Activated CD4-positive, alpha-beta memory T cell treated with anti-CD3 and anti-CD28 coated beads for 36 hours (primary cell): ENCODE results near the gene PSORS1C1. TPM values are rescaled to one million over a fixed set of nuclear protein-coding genes. Genes with fewer than 3 reads are reported as not detected.

Source experiments
- CTCF ChIA-PET: fragments of 350-600 bp; sonication (Branson Sonifier 250); formaldehyde crosslinking; loops from one replicate; lab custom pipeline; 2021; ENCODE audit warnings: antibody characterized with exemption, inconsistent platforms; lab: Charles Lee
- POLR2A ChIA-PET: fragments of 350-600 bp; sonication (Branson Sonifier 250); formaldehyde crosslinking; loops from one replicate; lab custom pipeline; 2021; ENCODE audit warnings: antibody characterized with exemption; lab: Charles Lee
- DNase-seq: peaks from one replicate; pipeline ENCODE4 v3.0.0-alpha.2; 2020
- H3K27ac Mint-ChIP-seq: one replicate; pipeline ENCODE4 v1.8.0; 2021; ENCODE audit warnings: mixed read lengths
- H3K27me3 Mint-ChIP-seq: one replicate; pipeline ENCODE4 v1.8.0; 2021; ENCODE audit warnings: mixed read lengths
- H3K36me3 Mint-ChIP-seq: one replicate; pipeline ENCODE4 v1.8.0; 2021; ENCODE audit warnings: mixed read lengths
- H3K4me1 Mint-ChIP-seq: one replicate; pipeline ENCODE4 v1.8.0; 2021; ENCODE audit warnings: low read depth, mixed read lengths
- H3K4me3 Mint-ChIP-seq: one replicate; pipeline ENCODE4 v1.8.0; 2021; ENCODE audit warnings: mild to moderate bottlenecking, mixed read lengths
- H3K9me3 Mint-ChIP-seq: one replicate; pipeline ENCODE4 v1.8.0; 2021; ENCODE audit warnings: mixed read lengths
- intact Hi-C: fragments of 100-400 bp; cut with micrococcal nuclease; formaldehyde crosslinking; loops from one replicate; pipeline ENCODE4 v1.15.1; 2023
- total RNA-seq, 2 experiments: library from RNA; stranded (reverse); gene quantifications; one replicate each; pipeline ENCODE4 v1.2.3, GENCODE V29; 2021

The PSORS1C1 gene
- total RNA-seq, 2 experiments from 2014 or later, result not detected

DNA sequence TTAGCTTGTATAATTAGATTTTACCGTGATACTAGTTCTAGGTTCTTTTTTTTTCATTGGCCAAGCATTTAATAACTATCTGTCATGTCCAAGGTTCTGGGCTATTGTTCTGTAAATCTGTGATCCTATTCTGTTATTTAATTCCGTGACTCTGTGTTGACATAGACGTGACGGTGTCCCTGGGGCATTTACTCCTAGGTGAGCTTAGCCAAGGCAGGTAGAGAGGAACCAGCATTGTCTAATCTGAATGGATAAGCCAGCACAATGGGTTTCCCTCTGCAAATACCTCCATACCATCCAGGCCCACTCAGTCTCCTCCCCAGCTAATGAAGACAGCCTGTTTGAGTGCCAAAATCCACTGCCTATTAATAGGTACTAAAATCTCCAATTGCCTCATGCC is 14.5 kb downstream of the PSORS1C1 start:
- ChIA-PET POLR2A (no interaction called here), CTCF (interaction anchor here (0.8 to 3.1 kb wide), 20 partner anchors 8 to 425 kb away, joined by 3 to 16 read pairs (median 5); partner anchors contain the start of genes PSORS1C2, TCF19 and VARS2)
- DNase-seq, result no peak
- Mint-ChIP-seq H3K36me3 (no peaks in the 10 kb centered on the region), H3K27ac (no peak overlapping the region), H3K27me3 (peaks cover 2% of the 10 kb centered on the region), H3K4me3 (no peak overlapping the region), H3K9me3 (no peaks in the 10 kb centered on the region), H3K4me1 (peaks cover 2% of the 10 kb centered on the region)
- intact Hi-C loops, result no loop called here

- Mint-ChIP-seq H3K27me3 (peaks cover 2% of the 10 kb centered on the region), H3K27ac (no peak overlapping the region), H3K4me1 (peaks cover 2% of the 10 kb centered on the region), H3K4me3 (no peak overlapping the region), H3K36me3 (no peaks in the 10 kb centered on the region), H3K9me3 (no peaks in the 10 kb centered on the region)
- CTCF ChIA-PET, result interaction anchor here (1.2 to 1.6 kb wide), 2 partner anchors 236 to 245 kb away, joined by 5 to 6 read pairs; no protein-coding TSS in a partner anchor
- POLR2A ChIA-PET, result interaction anchor here (1.0 kb wide), 1 partner anchor 34 kb away, joined by 3 read pairs; no protein-coding TSS in a partner anchor
- DNase-seq, result no peak
- intact Hi-C loops, result no loop called here
Observed at GRCh38 chr6:31130751-31131150, 16.2 kb downstream of the PSORS1C1 start.

- ChIA-PET CTCF (interaction anchor here (1.2 kb wide), 1 partner anchor 235 kb away, joined by 5 read pairs; no protein-coding TSS in a partner anchor), POLR2A (no interaction called here)
- Mint-ChIP-seq H3K27me3 (peaks cover 2% of the 10 kb centered on the region), H3K27ac (no peak overlapping the region), H3K9me3 (no peaks in the 10 kb centered on the region), H3K4me1 (peaks cover 2% of the 10 kb centered on the region), H3K4me3 (no peak overlapping the region), H3K36me3 (no peaks in the 10 kb centered on the region)
- no peak for DNase-seq
- intact Hi-C loops, result no loop called here
Observed at GRCh38 chr6:31131595-31131994, 17.0 kb downstream of the PSORS1C1 start.

GRCh38 chr6:31132806-31133205 is 18.2 kb downstream of the PSORS1C1 start:
- CTCF ChIA-PET, result interaction anchor here (0.9 to 1.1 kb wide), 3 partner anchors 59 to 234 kb away, joined by 3 read pairs; no protein-coding TSS in a partner anchor
- H3K4me3 Mint-ChIP-seq, result no peak overlapping the region
- peaks cover 5% of the 10 kb centered on the region for H3K4me1 Mint-ChIP-seq
- intact Hi-C loops, result no loop called here
- no peak overlapping the region for H3K27ac Mint-ChIP-seq
- H3K36me3 Mint-ChIP-seq, result no peaks in the 10 kb centered on the region
- no peak for DNase-seq
- H3K9me3 Mint-ChIP-seq, result no peaks in the 10 kb centered on the region
- POLR2A ChIA-PET, result no interaction called here
- peaks cover 2% of the 10 kb centered on the region for H3K27me3 Mint-ChIP-seq

- POLR2A ChIA-PET, result no interaction called here
- intact Hi-C loops, result loop anchor here (2.0 kb wide), 1 partner anchor 23 kb away; the partner anchor contains the start of gene TCF19
- CTCF ChIA-PET, result interaction anchor here (1.0 to 1.8 kb wide), 5 partner anchors 10 to 240 kb away, joined by 3 to 12 read pairs (median 3); no protein-coding TSS in a partner anchor
Observed at GRCh38 chr6:31135710-31136109, 21.1 kb downstream of the PSORS1C1 start.

DNA sequence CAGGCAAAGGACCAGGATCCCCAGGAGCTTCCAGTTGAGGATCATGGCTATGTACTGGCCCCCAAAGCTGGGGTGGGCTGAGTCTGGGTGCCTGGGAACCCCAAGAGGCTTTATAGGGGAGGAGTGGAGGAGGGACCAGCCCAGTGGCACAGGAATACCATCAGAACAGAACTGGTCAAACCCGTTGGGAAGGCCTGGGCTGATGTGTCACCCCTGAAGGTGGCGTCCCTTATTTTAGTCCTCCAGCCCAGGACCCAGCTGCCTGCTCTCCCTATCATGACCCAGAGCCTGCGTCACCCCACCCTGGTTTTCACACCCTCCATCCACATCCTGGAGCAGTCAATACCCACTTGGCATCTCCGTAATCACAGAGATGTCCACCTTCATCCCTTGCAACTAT is 24.4 kb downstream of the PSORS1C1 start, which contains the start of gene PSORS1C2:
TSS of gene PSORS1C2 (minus strand) at position 85 of the 400 bp plus-strand sequence. CDS start at position 45, 40 bp downstream.
- POLR2A ChIA-PET, result interaction anchor here (0.6 to 1.1 kb wide), 2 partner anchors 19 to 53 kb away, joined by 3 to 4 read pairs; partner anchors contain the start of genes CCHCR1 and TCF19
- no peak within 1 kb of the TSS for H3K27ac Mint-ChIP-seq

More at GRCh38 chr6:31135710-31136109, 21.1 kb downstream of the PSORS1C1 start:
- DNase-seq, result no peak
- no peak overlapping the region for H3K4me3 Mint-ChIP-seq
- H3K4me1 Mint-ChIP-seq, result peaks cover 3% of the 10 kb centered on the region
- no peaks in the 10 kb centered on the region for H3K27me3 Mint-ChIP-seq
- H3K9me3 Mint-ChIP-seq, result no peaks in the 10 kb centered on the region
- no peaks in the 10 kb centered on the region for H3K36me3 Mint-ChIP-seq
- no peak overlapping the region for H3K27ac Mint-ChIP-seq

GRCh38 chr6:31139599-31139998 is 25.0 kb downstream of the PSORS1C1 start:
- no peaks in the 10 kb centered on the region for H3K27me3 Mint-ChIP-seq
- peaks cover 3% of the 10 kb centered on the region for H3K4me1 Mint-ChIP-seq
- ChIA-PET CTCF (interaction anchor here (1.2 to 2.2 kb wide), 5 partner anchors 10 to 228 kb away, joined by 3 to 23 read pairs (median 7); partner anchors contain the start of genes CCHCR1 and TCF19), POLR2A (no interaction called here)
- no peak overlapping the region for H3K4me3 Mint-ChIP-seq
- no peaks in the 10 kb centered on the region for H3K9me3 Mint-ChIP-seq
- no peak overlapping the region for H3K27ac Mint-ChIP-seq
- DNase-seq, result no peak
- H3K36me3 Mint-ChIP-seq, result peaks cover 6% of the 10 kb centered on the region
- intact Hi-C loops, result no loop called here

More for the DNA sequence above, 24.4 kb downstream of the PSORS1C1 start, which contains the start of gene PSORS1C2:
- Mint-ChIP-seq H3K27me3 (no peaks in the 10 kb centered on the region), H3K36me3 (peaks cover 6% of the 10 kb centered on the region), H3K4me3 (no peak within 1 kb of the TSS), H3K9me3 (no peaks in the 10 kb centered on the region), H3K4me1 (peaks cover 3% of the 10 kb centered on the region)
- CTCF ChIA-PET, result interaction anchor here (1.1 to 2.2 kb wide), 7 partner anchors 9 to 228 kb away, joined by 3 to 23 read pairs (median 4); partner anchors contain the start of genes CCHCR1 and TCF19
- intact Hi-C loops, result no loop called here
- DNase-seq, result no peak

GRCh38 chr6:31140643-31141042 is 26.0 kb downstream of the PSORS1C1 start:
- POLR2A ChIA-PET, result no interaction called here
- peaks cover 6% of the 10 kb centered on the region for H3K36me3 Mint-ChIP-seq
- DNase-seq, result no peak
- peaks cover 3% of the 10 kb centered on the region for H3K4me1 Mint-ChIP-seq
- no peak overlapping the region for H3K4me3 Mint-ChIP-seq
- CTCF ChIA-PET, result no interaction called here
- H3K9me3 Mint-ChIP-seq, result no peaks in the 10 kb centered on the region
- no peak overlapping the region for H3K27ac Mint-ChIP-seq
- intact Hi-C loops, result no loop called here
- H3K27me3 Mint-ChIP-seq, result no peaks in the 10 kb centered on the region

DNA sequence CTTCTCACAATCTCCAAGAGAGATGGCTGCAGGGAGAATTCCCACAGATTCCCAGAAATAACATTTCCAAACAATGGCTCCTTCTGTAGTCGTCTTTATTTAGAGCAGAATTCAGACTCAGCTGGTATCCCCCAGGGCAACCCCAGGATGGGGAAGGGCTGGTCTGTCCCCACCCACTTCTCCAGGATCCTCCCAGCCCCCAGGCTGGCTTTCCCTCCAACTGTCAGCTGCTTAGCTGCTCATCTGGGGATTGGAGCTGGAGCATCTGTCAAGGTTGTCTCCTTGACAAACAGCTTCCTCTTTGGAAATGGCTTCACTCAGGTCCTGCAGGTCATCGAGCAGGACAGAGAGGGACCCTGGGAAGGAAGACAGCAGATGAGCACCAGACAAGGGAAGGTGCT is 27.8 kb downstream of the PSORS1C1 start:
- peaks cover 3% of the 10 kb centered on the region for H3K4me1 Mint-ChIP-seq
- no peak overlapping the region for H3K27ac Mint-ChIP-seq
- no peak for DNase-seq
- intact Hi-C loops, result no loop called here
- H3K4me3 Mint-ChIP-seq, result no peak overlapping the region
- no peaks in the 10 kb centered on the region for H3K27me3 Mint-ChIP-seq
- CTCF ChIA-PET, result no interaction called here
- H3K36me3 Mint-ChIP-seq, result peaks cover 8% of the 10 kb centered on the region
- POLR2A ChIA-PET, result no interaction called here
- no peaks in the 10 kb centered on the region for H3K9me3 Mint-ChIP-seq

- no peak for DNase-seq
- Mint-ChIP-seq H3K4me1 (no peaks in the 10 kb centered on the region), H3K27ac (no peak overlapping the region), H3K4me3 (no peak overlapping the region), H3K9me3 (no peaks in the 10 kb centered on the region), H3K36me3 (peaks cover 8% of the 10 kb centered on the region), H3K27me3 (no peaks in the 10 kb centered on the region)
- intact Hi-C loops, result no loop called here
- POLR2A ChIA-PET, result no interaction called here
- CTCF ChIA-PET, result interaction anchor here (2.8 kb wide), 1 partner anchor 14 kb away, joined by 9 read pairs; no protein-coding TSS in a partner anchor
Observed at GRCh38 chr6:31143148-31143547, 28.5 kb downstream of the PSORS1C1 start.

DNA sequence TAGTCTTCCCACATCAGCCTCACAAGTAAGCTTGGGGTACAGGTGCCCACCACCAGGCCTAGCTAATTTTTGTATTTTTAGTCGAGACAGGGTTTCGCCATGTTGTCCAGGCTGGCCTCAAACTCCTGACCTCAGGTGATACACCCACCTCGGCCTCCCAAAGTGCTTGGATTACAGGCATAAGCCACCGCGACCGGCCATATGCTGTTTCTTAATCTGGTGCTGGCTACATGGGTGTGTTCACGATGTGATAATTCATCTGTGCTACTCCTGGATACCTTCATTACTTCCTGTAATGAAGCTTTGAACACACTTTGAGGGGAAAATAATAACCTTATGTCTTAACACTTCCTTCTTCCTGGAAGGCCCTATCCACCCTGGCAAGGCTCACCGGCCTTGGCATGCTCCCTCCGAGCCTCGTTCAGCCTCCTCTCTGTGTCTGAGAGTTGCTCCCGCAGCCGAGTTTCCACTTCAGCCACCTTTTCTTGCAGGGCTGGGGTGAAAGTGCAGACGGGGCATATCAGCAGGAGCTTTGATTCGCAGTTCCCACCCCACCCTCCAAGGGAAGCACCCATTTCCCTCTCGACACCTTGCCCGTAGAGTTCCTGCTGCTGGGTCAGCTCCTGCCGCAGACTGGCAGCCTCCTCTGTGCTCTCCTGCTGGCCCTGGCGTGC is 29.8 kb downstream of the PSORS1C1 start:
- Mint-ChIP-seq H3K27ac (no peak overlapping the region), H3K27me3 (no peaks in the 10 kb centered on the region), H3K36me3 (peaks cover 8% of the 10 kb centered on the region), H3K4me1 (no peaks in the 10 kb centered on the region), H3K9me3 (no peaks in the 10 kb centered on the region), H3K4me3 (no peak overlapping the region)
- ChIA-PET POLR2A (no interaction called here), CTCF (interaction anchor here (0.7 to 3.4 kb wide), 5 partner anchors 15 to 52 kb away, joined by 3 to 13 read pairs (median 5); no protein-coding TSS in a partner anchor)
- intact Hi-C loops, result no loop called here
- DNase-seq, result no peak

GRCh38 chr6:31144970-31145340 is 30.4 kb downstream of the PSORS1C1 start:
- Mint-ChIP-seq H3K36me3 (peaks cover 8% of the 10 kb centered on the region), H3K27me3 (no peaks in the 10 kb centered on the region), H3K9me3 (no peaks in the 10 kb centered on the region), H3K4me1 (no peaks in the 10 kb centered on the region), H3K27ac (no peak overlapping the region), H3K4me3 (no peak overlapping the region)
- CTCF ChIA-PET, result interaction anchor here (0.8 to 3.4 kb wide), 5 partner anchors 16 to 222 kb away, joined by 3 to 13 read pairs (median 5); no protein-coding TSS in a partner anchor
- POLR2A ChIA-PET, result no interaction called here
- intact Hi-C loops, result no loop called here
- DNase-seq, result no peak
